ENCODE measurements around the gene CTSL. TPM values are rescaled to one million over a fixed set of nuclear protein-coding genes. Genes with fewer than 3 reads are reported as not detected.

CTSL gene
- total RNA-seq, 4 donors from 2014 or later: 102 to 290 (median 137) TPM

DNA sequence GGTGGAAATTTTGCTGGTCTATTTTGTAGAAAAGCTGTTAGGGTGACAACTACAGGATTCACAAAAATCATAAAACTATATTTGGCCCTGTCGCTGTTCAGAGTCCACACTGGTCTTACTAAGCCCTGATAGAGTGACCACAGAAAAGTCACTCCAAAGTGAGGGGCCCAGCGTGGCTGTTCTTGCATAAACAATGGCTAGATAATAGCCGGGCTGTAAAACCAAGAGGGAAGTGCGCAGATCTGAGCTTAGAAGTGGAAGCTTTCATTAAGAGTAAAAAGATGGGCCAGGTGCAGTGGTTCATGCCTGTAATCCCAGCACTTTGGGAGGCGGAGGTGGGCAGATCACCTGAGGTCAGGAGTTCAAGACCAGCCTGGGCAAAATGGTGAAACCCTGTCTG lies 15.5 kb upstream of the CTSL start:
- WGBS, 2 donors (ENCODE audit: low coverage in 1 of 2): 77 to 79% methylated on average over 4 to 5 of the region's 5 CpGs
- H3K4me1 ChIP-seq: peaks cover 0 to 39% (median 16%) of the 10 kb centered on the region in 3 donors
- peaks cover 0 to 39% of the 10 kb centered on the region in 2 donors for H3K36me3 ChIP-seq
- TF ChIP-seq, protein P1, sequence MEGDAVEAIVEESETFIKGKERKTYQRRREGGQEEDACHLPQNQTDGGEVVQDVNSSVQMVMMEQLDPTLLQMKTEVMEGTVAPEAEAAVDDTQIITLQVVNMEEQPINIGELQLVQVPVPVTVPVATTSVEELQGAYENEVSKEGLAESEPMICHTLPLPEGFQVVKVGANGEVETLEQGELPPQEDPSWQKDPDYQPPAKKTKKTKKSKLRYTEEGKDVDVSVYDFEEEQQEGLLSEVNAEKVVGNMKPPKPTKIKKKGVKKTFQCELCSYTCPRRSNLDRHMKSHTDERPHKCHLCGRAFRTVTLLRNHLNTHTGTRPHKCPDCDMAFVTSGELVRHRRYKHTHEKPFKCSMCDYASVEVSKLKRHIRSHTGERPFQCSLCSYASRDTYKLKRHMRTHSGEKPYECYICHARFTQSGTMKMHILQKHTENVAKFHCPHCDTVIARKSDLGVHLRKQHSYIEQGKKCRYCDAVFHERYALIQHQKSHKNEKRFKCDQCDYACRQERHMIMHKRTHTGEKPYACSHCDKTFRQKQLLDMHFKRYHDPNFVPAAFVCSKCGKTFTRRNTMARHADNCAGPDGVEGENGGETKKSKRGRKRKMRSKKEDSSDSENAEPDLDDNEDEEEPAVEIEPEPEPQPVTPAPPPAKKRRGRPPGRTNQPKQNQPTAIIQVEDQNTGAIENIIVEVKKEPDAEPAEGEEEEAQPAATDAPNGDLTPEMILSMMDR (IDR thresholded peaks at IDR 0.05): no peak
- TF ChIP-seq POLR2AphosphoS5 (IDR thresholded peaks at IDR 0.05): no peak
- no peak for TF ChIP-seq POLR2A (IDR thresholded peaks at IDR 0.05)
- TF ChIP-seq EP300 (IDR thresholded peaks at IDR 0.05): no peak
- no peak overlapping the region for H3K4me3 ChIP-seq
- ATAC-seq: no peak
- H3K27me3 ChIP-seq: no peaks in the 10 kb centered on the region
- no peaks in the 10 kb centered on the region for H3K9me3 ChIP-seq
- H3K27ac ChIP-seq: no peak overlapping the region

DNA sequence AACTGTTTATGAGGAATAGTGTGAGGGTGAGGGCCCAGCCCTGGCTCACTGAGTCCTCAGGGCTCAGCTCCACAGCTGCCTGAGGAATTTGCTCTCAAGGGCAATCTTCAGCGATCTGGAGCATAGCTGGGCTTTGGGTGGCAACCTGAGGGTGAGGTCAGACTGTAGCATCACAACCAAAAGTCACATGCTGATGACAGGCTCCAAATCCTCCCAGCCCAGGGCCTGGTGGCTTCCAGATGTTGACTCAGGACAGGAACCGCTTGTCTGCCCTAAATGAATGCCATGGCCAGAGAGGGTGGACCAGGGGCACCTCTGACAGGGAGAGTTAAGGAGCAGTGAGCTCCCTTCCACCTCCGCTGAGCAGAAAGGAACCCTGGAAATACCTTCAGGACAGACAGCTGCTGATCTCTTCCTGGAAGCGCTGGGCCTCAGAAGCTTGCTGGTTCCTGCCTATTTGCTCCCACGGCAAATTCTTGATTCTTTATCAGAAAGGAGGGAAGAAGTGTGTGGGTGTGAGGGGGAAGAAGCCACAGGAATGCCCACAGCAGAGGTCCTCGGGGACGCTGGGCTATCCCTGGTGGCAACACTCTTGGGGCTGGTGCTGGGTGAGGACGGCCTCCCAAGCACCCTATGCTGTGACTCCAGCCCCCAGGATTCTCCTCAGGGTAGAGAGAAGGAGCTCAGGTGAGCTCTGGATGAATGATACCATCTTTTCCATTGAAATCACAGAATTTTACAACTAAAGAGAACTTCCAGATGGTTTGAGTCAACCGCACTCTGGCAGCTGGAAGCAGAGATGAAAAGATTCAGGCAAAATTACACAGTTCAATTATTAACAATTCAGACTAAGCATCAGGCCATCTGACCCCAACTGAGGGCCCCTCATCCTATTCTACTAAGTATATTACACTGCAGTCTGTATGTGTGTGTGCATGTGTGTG lies 13.8 kb upstream of the CTSL start:
- H3K27me3 ChIP-seq: no peaks in the 10 kb centered on the region
- peaks cover 0 to 23% of the 10 kb centered on the region in 2 donors for H3K36me3 ChIP-seq
- ATAC-seq: no peak
- 61 to 77% methylated on average over 4 of the region's 9 CpGs for WGBS, 2 donors (ENCODE audit: low coverage in 1 of 2)
- H3K4me3 ChIP-seq: no peak overlapping the region
- TF ChIP-seq, protein P1 (IDR thresholded peaks at IDR 0.05): no peak
- TF ChIP-seq POLR2A (IDR thresholded peaks at IDR 0.05): no peak
- no peak for TF ChIP-seq POLR2AphosphoS5 (IDR thresholded peaks at IDR 0.05)
- no peak for TF ChIP-seq EP300 (IDR thresholded peaks at IDR 0.05)
- peaks cover 0 to 39% (median 16%) of the 10 kb centered on the region in 3 donors for H3K4me1 ChIP-seq
- peak overlapping the region in 3 of 4 donors; percentile 8 to 57 (median 34) for H3K27ac ChIP-seq
- no peaks in the 10 kb centered on the region for H3K9me3 ChIP-seq

DNA sequence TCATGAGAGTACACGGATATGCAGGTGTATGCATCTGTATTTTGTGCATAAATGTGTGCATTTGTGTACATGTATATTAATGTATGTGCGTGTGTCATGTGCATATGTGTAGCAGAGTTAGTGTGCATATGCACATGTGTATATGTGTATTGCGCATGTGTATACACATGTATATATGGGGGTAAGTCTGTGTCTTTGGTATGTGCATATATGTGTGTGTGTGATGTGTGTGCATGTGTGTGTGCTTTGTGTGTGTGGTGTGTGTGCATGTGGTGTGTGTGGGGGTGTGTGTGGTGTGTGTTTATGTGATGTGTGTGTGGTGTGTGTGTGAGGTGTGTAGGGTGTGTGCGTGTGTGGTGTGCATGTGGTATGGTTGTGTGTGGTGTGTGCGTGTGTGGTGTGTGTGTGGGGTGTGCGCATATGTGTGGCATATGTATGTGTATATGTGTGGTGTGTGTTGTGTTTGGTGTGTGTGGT lies 13.1 kb upstream of the CTSL start:
- Histone ChIP-seq H3K4me3 (no peak overlapping the region), H3K9me3 (no peaks in the 10 kb centered on the region), H3K36me3 (peaks cover 0 to 16% of the 10 kb centered on the region in 2 donors), H3K4me1 (peaks cover 0 to 35% (median 16%) of the 10 kb centered on the region in 3 donors), H3K27ac (peak overlapping the region in 3 of 4 donors; percentile 47 to 74 (median 73)), H3K27me3 (no peaks in the 10 kb centered on the region)
- no peak for ATAC-seq
- WGBS, 2 donors (ENCODE audit: low coverage in 1 of 2): 83 to 85% methylated on average over 6 of the region's 6 CpGs
- no peak for TF ChIP-seq EP300 (IDR thresholded peaks at IDR 0.05)

DNA sequence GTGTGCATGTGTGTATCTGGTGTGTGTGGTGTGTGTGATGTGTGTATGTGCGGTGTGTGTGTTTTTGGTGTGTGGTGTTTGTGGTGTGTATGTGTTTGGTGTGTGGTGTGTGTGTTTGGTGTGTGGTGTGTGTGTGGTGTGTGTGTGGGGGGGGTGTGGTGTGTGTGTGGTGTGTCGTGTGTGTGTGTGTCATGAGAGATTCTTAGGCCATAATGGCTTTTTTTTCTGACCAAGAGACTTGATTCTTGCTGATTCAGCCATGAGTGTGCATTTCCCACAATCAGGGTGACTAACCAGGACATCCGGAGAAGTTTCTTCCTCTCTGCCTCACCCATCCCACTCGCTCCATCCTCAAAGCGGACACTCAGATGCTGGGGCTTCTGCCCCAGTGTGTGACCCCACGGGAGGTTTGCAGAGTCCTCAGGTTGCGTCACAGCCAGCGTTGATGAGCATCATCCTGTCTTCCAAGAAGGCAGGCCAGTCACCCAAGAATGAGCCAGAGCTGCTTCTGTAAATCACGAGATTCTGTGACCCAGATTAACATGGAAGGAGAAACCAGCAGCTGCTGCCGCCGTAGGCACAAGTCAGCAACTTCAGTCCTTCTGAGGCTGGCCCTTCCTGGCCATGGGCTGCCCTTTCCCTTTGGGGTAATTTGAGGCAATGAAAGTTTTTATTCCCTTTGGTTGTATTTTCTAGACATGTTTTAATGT lies 12.5 kb upstream of the CTSL start:
- TF ChIP-seq, protein P1 (IDR thresholded peaks at IDR 0.05): no peak
- TF ChIP-seq POLR2A (IDR thresholded peaks at IDR 0.05) (no peak), EP300 (IDR thresholded peaks at IDR 0.05) (no peak), POLR2AphosphoS5 (IDR thresholded peaks at IDR 0.05) (peak; percentile 69)
- H3K4me3 ChIP-seq: no peak overlapping the region
- H3K27ac ChIP-seq: peak overlapping the region in 3 of 4 donors; percentile 47 to 74 (median 73)
- H3K9me3 ChIP-seq: no peaks in the 10 kb centered on the region
- ATAC-seq: peak; percentile 97
- no peaks in the 10 kb centered on the region for H3K27me3 ChIP-seq
- 25 to 27% methylated on average over 2 to 8 of the region's 11 CpGs for WGBS, 2 donors (ENCODE audit: low coverage in 1 of 2)
- peaks cover 0 to 13% of the 10 kb centered on the region in 2 donors for H3K36me3 ChIP-seq
- peaks cover 0 to 30% (median 16%) of the 10 kb centered on the region in 3 donors for H3K4me1 ChIP-seq

DNA sequence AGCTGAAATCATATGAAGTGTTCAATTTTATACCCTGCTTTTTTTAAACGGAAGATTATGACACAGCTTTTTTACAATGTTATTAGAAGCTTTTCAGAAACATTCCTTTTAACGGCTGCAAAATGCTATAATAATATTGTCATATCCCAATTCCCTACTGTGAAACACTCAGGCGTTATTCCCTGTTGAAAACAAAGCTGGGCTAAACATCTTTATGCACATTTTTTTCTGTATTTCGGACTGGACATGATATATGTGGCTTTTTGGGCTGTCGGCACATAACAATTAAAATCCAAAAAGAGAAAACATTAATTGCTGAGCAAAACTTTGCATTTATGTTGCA lies 12.0 kb upstream of the CTSL start:
- ATAC-seq: peak; percentile 9
- TF ChIP-seq POLR2A (IDR thresholded peaks at IDR 0.05) (no peak), POLR2AphosphoS5 (IDR thresholded peaks at IDR 0.05) (no peak), EP300 (IDR thresholded peaks at IDR 0.05) (no peak)
- TF ChIP-seq, protein P1 (IDR thresholded peaks at IDR 0.05): no peak
- Histone ChIP-seq H3K4me3 (no peak overlapping the region), H3K36me3 (peaks cover 0 to 10% of the 10 kb centered on the region in 2 donors), H3K27ac (peak overlapping the region in 3 of 4 donors; percentile 47 to 74 (median 73)), H3K27me3 (no peaks in the 10 kb centered on the region), H3K9me3 (no peaks in the 10 kb centered on the region), H3K4me1 (peaks cover 0 to 30% (median 16%) of the 10 kb centered on the region in 3 donors)
- 36 to 41% methylated on average over 5 of the region's 5 CpGs for WGBS, 2 donors (ENCODE audit: low coverage in 1 of 2)
